ENCODE measurements around the gene OR12D2.

DNA sequence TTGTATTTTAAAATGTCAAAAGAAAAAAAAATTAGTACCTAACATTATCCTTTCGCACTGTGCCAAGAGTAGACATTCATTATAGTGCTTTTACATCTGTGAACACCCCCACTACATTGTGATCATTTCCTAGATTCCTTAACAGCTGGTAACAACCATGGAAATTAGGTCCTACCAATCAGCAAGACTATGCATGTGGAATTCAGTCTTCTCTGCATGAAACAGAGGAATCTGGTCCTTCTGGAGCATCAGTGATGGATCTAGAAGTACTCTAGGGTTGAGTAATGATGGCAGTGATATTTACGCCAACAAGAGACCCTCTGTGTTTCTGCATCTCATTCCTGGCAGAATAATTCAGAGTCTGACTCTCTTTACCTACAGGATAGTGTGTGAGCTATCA is 28.7 kb downstream of the OR12D2 start:
- TF ChIP-seq, protein P1, sequence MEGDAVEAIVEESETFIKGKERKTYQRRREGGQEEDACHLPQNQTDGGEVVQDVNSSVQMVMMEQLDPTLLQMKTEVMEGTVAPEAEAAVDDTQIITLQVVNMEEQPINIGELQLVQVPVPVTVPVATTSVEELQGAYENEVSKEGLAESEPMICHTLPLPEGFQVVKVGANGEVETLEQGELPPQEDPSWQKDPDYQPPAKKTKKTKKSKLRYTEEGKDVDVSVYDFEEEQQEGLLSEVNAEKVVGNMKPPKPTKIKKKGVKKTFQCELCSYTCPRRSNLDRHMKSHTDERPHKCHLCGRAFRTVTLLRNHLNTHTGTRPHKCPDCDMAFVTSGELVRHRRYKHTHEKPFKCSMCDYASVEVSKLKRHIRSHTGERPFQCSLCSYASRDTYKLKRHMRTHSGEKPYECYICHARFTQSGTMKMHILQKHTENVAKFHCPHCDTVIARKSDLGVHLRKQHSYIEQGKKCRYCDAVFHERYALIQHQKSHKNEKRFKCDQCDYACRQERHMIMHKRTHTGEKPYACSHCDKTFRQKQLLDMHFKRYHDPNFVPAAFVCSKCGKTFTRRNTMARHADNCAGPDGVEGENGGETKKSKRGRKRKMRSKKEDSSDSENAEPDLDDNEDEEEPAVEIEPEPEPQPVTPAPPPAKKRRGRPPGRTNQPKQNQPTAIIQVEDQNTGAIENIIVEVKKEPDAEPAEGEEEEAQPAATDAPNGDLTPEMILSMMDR (conservative IDR thresholded peaks at IDR 0.05) = no peak
- TF ChIP-seq ZFX (IDR thresholded peaks at IDR 0.05) = no peak
